Measurements from ENCODE around the gene SSR4.

The SSR4 gene

GRCh38 chrX:153786669-153787068, 7.8 kb upstream of the SSR4 start:
- Histone ChIP-seq H4K20me1 (ENCODE audit: control insufficient read depth, insufficient read depth, low read depth, low read length) (no peaks in the 10 kb centered on the region), H3K36me3 (ENCODE audit: control insufficient read depth, low read length) (no peaks in the 10 kb centered on the region; the same call in 1 of the 2 replicates), H3K4me3 (ENCODE audit: low read length) (no peak overlapping the region)

DNA sequence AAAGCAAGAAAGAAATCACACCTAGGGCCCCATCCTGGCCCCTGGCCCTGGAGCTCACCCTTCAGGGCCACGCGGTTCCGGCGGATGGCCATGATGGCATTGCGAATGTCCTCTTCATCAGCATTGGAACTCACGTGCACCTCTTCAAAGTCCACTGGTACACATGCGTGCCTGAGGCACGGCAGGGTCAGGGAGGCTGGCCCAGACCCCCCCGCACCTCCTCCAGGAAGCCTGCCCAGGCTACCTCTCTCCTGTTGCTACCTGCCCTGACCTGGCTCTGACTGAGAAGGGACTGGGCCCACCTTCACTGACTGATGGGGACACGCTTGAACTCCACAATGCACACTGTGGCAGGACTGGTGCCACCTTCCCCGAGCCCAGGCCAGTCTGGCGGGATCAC, 4.8 kb upstream of the SSR4 start:
- Histone ChIP-seq H3K9me3 (ENCODE audit: control insufficient read depth, insufficient read depth, low read length) (no peaks in the 10 kb centered on the region), H3K4me3 (ENCODE audit: low read length) (no peak overlapping the region), H4K20me1 (ENCODE audit: control insufficient read depth, insufficient read depth, low read depth, low read length) (no peaks in the 10 kb centered on the region), H3K4me1 (ENCODE audit: control insufficient read depth, low read length) (peaks cover 10% of the 10 kb centered on the region), H3K27me3 (ENCODE audit: control insufficient read depth, low read length) (no peaks in the 10 kb centered on the region), H3F3A (ENCODE audit: control insufficient read depth, insufficient read depth) (no peaks in the 10 kb centered on the region), H3K9me2 (replicated peaks; ENCODE audit: control insufficient read depth, low read length) (no peaks in the 10 kb centered on the region), H3K36me3 (ENCODE audit: control insufficient read depth, low read length) (peaks cover 3% of the 10 kb centered on the region), H3K27ac (ENCODE audit: low read depth, low read length) (no peak overlapping the region), H3K79me2 (ENCODE audit: control insufficient read depth, low read length) (peaks cover 34% of the 10 kb centered on the region), H3K4me2 (ENCODE audit: low read length) (no peak overlapping the region)
- TF ChIP-seq, protein P1, sequence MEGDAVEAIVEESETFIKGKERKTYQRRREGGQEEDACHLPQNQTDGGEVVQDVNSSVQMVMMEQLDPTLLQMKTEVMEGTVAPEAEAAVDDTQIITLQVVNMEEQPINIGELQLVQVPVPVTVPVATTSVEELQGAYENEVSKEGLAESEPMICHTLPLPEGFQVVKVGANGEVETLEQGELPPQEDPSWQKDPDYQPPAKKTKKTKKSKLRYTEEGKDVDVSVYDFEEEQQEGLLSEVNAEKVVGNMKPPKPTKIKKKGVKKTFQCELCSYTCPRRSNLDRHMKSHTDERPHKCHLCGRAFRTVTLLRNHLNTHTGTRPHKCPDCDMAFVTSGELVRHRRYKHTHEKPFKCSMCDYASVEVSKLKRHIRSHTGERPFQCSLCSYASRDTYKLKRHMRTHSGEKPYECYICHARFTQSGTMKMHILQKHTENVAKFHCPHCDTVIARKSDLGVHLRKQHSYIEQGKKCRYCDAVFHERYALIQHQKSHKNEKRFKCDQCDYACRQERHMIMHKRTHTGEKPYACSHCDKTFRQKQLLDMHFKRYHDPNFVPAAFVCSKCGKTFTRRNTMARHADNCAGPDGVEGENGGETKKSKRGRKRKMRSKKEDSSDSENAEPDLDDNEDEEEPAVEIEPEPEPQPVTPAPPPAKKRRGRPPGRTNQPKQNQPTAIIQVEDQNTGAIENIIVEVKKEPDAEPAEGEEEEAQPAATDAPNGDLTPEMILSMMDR (IDR thresholded peaks at IDR 0.05; ENCODE audit: low read depth, low read length, poor library complexity, severe bottlenecking) = no peak
- TF ChIP-seq EZH2phosphoT487 (IDR thresholded peaks at IDR 0.05; ENCODE audit: borderline replicate concordance, low read length) = no peak

More at GRCh38 chrX:153786669-153787068, 7.8 kb upstream of the SSR4 start:
- Histone ChIP-seq H3K9me3 (ENCODE audit: control insufficient read depth, insufficient read depth, low read length) (no peaks in the 10 kb centered on the region), H3K9me2 (replicated peaks; ENCODE audit: control insufficient read depth, low read length) (no peaks in the 10 kb centered on the region), H3K27ac (ENCODE audit: low read depth, low read length) (no peak overlapping the region), H3K4me2 (ENCODE audit: low read length) (no peak overlapping the region), H3K27me3 (ENCODE audit: control insufficient read depth, low read length) (no peaks in the 10 kb centered on the region), H3F3A (ENCODE audit: control insufficient read depth, insufficient read depth) (no peaks in the 10 kb centered on the region), H3K79me2 (ENCODE audit: control insufficient read depth, low read length) (peaks cover 10% of the 10 kb centered on the region), H3K4me1 (ENCODE audit: control insufficient read depth, low read length) (no peaks in the 10 kb centered on the region)
- TF ChIP-seq, protein P1 (IDR thresholded peaks at IDR 0.05; ENCODE audit: low read depth, low read length, poor library complexity, severe bottlenecking) = no peak
- no peak for TF ChIP-seq EZH2phosphoT487 (IDR thresholded peaks at IDR 0.05; ENCODE audit: borderline replicate concordance, low read length)

DNA sequence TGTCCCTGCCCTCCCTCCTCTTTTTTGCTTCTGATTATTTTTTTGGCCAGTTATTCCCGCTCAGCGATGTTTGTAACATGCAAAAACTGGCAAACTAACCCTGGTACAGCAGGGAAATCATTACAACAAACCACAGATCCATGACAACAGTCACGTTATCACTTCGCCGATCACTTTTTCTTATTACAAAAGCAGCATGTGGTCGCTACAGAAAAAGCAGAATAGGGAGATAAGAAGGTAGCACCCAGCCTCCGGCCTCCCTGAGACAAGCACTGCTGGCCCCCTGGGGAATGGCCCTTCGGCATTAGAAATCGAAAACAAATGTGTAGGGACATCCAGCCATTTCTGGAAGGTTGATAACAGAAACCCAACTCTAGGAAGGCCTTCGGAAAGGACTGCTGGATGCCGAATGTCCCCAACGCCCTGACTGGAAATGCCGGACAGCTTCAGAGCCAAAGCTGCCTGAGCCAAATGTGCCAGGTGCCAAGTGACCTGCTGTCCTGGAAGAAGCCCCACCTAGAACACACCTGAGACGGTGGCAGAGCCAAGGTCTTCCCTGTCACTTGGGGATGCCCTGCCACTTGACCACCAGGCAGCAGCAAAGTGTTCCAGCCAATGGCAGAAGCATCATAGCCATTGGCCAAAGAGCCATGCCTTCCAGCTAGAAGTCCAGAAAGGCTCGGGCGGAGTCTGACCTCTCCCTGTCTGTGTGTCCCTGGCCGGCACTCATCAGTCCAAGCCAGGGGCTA, 3.2 kb upstream of the SSR4 start:
- Histone ChIP-seq H3K27ac (ENCODE audit: low read depth, low read length) (no peak overlapping the region), H3K4me2 (ENCODE audit: low read length) (no peak overlapping the region), H3K36me3 (ENCODE audit: control insufficient read depth, low read length) (peaks cover 7% of the 10 kb centered on the region), H3K4me1 (ENCODE audit: control insufficient read depth, low read length) (peaks cover 20% of the 10 kb centered on the region), H3K79me2 (ENCODE audit: control insufficient read depth, low read length) (peaks cover 50% of the 10 kb centered on the region), H3K27me3 (ENCODE audit: control insufficient read depth, low read length) (no peaks in the 10 kb centered on the region), H3K9me2 (replicated peaks; ENCODE audit: control insufficient read depth, low read length) (no peaks in the 10 kb centered on the region), H3K9me3 (ENCODE audit: control insufficient read depth, insufficient read depth, low read length) (no peaks in the 10 kb centered on the region), H3K4me3 (ENCODE audit: low read length) (no peak overlapping the region), H3F3A (ENCODE audit: control insufficient read depth, insufficient read depth) (no peaks in the 10 kb centered on the region), H4K20me1 (ENCODE audit: control insufficient read depth, insufficient read depth, low read depth, low read length) (no peaks in the 10 kb centered on the region)
- no peak for TF ChIP-seq EZH2phosphoT487 (IDR thresholded peaks at IDR 0.05; ENCODE audit: borderline replicate concordance, low read length)
- TF ChIP-seq, protein P1 (IDR thresholded peaks at IDR 0.05; ENCODE audit: low read depth, low read length, poor library complexity, severe bottlenecking) = no peak

Measured in DOHH2 (cell line).